Stimulated activated CD4-positive, alpha-beta T cell treated with anti-CD3 and anti-CD28 coated beads, Interleukin-2, amount 100 ng/mL, for 4 hours (primary cell): Measurements from ENCODE around the gene ARID5A.
A peak's percentile ranks its signal among the peaks of the same experiment; 100 is the strongest.

Source experiments
- DNase-seq: peaks from one replicate; pipeline ENCODE4 v3.0.0-alpha.2; 2020; ENCODE audit warnings: low read depth

ARID5A gene

DNA sequence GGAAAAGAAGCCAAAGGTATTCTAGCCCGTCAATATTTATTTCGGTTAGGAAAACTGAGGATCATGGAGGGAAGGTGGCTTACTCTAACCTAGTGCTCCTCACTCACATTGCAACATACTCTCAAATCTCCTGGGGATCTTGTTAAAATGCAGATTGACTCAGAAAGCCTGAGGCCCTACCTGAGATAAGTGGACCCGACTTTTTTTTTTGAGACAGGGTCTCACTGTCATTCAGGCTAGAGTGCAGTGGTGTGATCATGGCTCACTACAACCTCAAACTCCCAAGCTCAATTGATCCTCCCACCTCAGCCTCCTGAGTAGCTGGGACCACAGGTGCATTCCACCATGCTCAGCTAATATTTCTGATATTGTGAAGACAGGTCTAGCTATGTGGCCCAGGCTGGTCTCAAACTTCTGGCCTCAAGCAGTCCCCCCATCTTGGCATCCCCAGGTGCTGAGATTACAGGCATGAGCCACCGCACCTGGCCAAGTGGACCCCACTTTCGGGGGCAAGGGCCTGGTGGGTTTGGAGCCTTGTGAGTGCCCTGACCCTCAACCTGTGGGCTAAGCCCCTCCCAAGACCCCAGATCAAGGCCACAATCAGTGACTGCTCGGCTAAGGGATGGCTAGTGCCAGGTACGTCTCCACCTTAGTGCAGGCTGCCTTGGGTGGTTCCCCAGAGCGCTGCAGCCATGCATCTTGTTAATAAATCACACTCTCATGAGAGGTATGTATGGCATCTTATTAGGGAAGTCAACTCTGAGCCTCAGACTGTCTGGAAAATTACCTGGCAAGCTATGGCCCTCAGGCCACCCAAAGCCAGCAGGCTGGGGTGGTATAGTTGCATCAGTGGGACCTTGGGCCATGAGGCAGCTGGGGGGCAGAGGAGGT, 30.3 kb upstream of the ARID5A start:
- DNase-seq: no peak

DNA sequence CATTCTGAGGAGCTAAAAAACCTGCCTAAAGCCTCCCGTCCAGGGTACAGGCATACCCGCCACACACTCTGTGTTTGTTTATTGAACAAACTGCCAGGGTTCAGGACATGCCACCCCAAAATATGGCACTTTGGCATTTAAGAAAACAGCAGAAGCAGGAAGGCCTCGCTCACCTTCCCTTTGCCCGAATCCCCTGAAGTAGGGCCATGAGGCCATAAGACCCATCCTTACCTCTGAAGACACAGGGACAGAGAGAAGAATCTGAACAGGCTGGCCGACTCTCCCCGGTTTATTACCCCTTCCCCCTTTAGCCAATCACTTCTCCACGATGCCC, 29.7 kb upstream of the ARID5A start:
- DNase-seq: no peak

DNA sequence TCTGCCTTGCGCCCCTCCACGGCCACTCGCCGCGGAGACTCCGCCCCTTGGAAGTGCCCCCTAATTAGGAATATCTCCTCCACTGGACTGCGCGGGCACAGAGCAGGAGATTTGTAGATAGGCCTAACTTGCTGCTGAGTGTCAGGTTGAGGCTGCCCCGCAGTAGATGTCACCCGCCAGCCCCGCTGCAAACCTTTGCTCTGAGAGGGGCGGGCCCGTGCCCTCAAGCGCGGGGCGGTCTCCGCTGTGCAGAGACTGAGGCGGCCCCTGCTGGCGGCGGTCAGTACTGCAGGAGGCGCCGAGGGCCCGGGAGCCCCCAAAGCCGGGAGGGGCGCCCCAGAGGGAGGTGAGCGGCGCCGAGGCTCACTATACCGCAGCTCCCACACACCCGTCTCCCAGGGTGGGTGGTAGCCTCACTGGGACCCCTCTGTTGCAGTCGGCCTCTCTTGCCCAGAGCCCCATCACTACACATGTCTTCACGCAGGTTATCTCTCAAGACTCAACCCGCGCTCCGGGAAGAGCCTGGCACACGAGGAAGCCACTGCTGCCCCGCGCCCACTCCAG, 28.5 kb upstream of the ARID5A start:
- peak; percentile 83 for DNase-seq

DNA sequence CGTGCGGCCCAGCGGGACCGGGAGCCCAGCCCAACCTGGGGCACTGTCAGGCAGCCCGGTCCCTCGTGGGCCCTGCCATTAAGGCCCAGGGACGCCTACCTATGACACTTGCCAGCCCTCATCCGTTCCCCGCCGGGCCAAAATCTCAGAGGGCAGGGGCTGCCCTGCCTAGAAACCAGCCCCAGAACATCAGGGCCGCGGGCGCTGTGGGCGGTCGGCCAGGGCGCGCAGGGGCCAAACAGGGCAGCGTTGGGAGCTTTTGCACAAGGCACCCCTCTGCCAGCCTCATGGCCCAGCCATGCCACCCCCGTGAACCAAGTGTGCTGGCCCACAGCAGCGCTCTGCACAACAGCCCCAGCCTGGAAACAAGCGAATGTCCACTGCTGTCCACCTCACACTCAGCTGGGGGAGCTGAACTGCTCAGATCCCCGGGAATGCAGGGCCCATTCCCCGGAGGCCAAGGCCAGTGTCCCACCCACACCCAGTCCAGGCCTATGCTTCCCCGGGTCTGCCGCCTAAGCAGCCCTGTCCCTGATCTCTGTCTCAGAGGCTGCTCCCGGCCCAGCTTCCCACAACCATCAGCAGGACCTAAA, 27.9 kb upstream of the ARID5A start:
- DNase-seq: no peak

DNA sequence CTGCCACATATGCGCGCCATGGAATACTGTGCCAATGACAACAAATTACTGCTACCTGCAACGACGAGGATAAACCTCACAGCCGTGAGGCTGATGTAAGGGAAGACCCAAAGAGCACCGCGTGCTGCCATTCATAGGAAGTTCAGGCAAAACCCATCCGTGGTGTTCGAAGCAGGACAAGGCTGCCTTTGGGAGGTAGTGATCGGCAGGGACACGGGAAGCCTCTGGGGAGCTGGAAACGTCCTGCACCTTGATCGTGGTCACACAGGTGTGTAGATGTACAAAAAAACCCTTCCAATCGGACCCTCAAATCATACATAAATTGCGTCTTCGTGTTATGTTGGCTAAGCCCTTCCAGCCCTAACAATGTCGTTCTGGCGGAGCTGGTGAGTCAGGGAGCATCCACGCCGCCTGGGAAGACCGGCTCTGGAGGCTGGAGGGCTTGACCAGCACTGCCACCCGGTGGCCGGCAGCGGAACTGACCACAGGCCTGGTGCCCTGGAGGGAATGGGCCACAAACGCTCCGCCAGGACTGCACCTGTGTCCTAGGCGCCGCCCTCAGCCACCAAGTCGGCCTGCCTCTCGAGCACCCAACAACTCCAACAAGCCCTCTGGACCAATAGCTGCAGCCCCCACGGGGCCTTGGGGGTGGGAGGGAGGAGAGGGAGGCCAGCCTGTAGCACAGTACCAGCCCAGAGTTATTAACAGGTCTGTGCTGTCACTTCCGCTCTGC, 27.3 kb upstream of the ARID5A start:
- peak; percentile 23 for DNase-seq

DNA sequence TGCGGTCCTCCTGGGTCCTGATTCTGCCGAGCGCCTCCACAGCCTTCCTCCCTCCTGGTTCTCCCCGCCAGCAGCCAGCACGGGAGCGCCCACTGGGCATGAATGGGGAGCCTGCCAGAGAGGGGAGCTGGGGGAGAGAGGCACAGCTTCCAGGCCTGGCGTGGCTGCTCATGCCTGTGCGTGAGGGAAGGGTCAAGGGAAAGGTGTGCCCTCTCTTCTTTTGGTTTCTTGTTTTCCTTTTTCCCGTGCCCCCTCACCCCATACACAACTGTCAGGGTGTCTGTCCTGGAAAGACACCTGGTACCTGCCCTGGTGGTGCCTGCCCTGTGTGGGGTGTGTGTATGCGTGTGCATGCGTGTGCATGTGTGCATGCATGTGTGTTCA, 26.7 kb upstream of the ARID5A start:
- DNase-seq: no peak

DNA sequence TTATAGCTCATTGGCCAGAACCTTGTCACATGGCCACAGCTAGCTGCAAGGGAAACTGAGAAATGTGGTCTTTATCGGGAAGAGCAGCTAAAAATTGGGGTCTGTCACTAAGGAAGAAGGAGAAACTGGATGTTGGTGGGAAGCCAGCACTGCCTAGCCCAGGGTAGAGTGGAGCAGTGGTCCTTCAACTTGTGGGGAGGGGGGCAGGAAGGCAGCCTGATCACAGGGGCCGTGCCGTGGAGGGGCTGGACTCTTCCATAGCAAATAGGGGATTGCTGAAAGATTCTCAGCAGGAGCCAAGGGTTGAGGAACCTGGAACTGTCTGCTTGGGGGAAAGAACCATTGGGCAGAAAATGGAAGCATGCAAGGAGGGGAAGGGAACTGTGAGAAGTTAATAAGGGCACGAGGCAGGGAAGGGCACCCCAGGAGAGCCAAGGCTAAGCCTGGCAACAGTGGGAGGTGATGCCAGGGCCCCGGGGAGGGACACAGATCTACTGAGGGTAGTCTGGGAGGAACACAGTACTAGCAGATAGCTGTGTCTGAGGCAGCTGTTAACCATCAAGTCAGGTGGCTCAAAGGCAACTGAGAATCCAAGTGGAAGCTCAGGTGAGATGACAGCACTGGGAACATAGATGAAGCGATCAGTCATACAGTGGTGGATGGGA, 25.5 kb upstream of the ARID5A start:
- DNase-seq: no peak

DNA sequence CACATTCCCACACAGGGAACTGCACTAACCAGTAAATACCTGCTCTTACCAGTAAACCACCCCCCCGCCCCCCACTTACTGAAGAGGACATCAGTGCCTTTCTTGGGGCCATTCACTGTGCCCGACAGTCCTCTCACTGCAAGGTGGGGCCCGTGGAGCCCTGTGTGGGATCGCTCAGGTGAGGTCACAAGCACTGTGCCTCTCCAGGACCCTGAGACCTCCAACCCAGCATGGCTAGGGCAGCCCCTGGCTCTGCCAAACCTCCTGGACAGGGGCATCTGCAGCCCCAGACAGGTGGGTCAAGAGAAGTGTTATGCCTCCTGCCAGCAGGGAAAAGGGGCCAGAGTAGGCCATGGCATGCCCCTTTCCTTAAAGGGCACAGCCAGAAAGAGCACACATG, 24.7 kb upstream of the ARID5A start:
- DNase-seq: no peak

DNA sequence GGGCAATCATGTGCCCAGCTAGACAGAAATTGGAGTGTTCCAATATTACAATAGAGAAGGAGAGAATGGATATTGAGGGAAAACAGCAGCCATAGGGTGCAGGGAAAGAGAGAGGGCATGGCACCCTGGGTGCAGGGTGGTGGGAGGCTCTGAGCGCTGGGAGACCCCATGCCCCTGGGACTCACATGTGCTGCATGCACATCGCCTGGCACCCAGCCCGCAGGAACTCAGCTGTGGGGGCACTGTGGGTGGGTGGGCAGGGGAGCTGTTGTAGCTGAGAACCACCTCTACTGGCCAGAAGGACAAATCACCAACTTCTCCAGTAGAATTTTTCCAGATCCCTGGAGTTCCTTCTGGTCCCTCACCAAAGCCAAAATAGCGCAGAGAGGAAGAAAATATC, 24.2 kb upstream of the ARID5A start:
- DNase-seq: no peak

DNA sequence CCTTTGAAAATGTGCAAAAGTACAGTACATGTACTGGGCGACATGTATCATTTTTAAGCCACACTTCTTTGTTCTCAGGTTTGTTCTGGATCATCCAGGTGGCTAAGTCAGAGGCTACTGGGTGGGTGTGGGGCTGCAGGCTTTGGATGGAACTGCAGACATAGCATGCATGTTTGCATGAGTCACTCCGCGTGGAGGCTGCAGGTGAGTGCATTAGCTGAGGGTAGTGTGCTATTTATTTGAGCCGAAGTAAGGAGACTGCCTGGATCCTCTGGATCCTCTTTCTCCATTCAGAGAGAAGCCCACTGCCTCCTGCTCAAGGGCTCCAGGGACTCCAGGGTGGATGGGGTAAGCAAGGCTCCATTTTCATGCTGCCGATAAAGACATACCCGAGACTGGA, 22.0 kb upstream of the ARID5A start:
- DNase-seq: no peak

DNA sequence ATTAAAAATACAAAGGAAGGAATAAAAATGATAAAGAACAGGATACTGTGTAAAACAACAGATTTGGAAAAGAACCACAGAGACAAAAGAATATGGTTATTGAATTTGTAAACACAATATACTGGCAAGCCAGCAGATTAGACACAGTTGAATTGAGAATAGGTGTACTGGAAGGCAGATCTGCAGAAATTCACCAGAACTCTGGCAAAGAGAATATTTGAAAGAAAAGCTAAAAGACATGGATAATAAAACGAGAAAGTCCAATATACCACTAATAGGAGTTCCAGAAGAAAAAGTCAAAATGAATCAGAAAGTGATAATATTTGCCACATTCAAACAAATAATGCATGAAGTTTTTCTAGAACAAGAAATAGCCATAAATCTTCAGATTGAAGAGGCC, 19.5 kb upstream of the ARID5A start:
- DNase-seq: no peak

DNA sequence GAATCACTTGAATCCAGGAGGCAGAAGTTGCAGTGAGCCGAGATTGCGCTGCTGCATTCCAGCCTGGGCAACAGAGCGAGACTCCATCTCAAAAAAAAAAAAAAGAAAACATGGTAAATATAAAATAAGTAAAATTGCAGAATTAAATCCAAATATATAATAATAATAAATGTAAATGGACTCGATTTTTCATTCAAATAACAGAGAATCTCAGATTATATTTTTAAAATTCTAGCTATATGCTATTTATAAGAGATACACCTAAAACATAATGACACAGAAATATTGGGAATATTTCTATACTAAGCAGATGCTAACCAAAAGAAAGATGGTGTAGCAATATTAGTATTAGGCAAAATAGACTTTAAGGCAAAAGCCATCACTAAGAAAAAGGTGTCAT, 16.3 kb upstream of the ARID5A start:
- DNase-seq: no peak

DNA sequence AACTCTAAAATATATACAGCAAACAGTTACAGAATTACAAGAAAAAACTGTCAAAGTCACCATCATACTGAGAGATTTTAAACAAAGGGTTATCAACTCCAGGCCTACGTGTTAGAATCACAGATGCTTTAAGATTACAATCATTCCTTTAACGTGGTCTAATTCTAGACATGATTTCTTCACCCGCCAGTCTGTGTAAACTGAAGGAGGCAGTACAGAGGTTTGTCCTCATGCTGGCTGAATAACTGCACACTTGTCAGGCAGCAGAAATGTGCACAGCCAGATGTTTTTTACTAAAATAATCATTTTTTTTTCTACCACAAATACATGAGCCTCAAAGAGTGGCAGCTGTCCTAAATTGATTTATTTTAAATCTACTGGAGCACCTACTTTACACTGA, 15.9 kb upstream of the ARID5A start:
- DNase-seq: no peak

DNA sequence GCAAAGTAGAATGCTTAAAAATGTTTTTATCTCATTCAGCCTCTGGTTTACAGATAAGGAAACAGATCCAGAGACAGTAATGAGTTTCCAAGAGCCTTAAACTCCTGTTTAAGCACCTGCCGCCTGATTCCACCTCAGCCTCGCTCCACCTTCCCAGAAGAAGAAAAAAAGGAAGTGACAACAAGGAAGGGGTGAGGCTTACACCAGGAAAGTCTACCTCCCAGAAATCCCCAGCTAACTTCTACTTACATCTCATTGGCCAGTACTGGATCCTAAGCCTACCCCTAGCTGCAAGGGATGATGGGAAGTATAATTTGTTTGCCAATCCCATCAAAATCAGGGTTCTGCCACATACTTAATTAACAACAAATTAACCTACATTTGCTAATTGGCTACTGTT, 15.3 kb upstream of the ARID5A start:
- DNase-seq: no peak

DNA sequence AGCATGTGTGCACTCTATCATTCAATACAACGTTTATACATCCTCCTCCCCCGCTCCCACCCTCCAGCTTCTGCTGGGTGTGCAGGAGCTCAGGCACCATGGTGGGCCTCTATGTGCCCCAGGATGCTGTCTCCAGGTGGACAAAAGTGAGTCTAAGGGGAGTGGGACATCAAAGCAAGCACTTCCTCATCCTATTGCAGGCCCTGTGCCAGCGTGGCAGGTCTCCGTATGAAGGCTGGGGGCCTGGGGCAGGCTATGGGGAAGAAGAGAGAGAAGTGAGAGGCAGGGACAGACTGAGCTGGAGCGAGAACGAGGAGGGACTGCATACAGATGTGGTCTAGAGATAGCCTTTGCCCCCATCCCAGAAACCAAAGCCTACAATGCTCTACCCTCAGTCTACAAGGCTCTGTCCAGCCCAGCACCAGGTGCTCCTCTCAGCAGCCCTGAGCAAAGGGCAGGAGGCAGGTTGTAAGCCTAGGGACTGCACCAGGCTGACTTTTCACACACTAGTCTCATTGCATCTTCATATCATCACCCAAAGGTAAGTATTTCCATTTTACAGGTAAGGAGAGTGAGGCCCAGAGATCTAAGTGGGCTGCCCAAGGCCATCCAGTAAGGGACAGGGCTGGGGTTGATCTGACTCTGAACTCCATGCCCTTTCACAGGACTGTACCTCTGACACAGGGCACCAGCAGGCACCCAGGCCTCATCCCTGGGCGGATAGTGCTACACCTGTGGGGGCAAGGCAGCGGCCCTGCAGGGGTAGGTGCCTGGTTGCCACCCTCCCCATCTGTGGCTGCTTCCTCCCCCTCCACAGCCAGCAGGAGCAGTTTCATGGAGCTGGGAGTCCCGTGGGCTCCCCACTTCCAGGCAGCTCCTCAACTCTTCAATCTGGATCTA, 14.0 kb upstream of the ARID5A start:
- DNase-seq: no peak

DNA sequence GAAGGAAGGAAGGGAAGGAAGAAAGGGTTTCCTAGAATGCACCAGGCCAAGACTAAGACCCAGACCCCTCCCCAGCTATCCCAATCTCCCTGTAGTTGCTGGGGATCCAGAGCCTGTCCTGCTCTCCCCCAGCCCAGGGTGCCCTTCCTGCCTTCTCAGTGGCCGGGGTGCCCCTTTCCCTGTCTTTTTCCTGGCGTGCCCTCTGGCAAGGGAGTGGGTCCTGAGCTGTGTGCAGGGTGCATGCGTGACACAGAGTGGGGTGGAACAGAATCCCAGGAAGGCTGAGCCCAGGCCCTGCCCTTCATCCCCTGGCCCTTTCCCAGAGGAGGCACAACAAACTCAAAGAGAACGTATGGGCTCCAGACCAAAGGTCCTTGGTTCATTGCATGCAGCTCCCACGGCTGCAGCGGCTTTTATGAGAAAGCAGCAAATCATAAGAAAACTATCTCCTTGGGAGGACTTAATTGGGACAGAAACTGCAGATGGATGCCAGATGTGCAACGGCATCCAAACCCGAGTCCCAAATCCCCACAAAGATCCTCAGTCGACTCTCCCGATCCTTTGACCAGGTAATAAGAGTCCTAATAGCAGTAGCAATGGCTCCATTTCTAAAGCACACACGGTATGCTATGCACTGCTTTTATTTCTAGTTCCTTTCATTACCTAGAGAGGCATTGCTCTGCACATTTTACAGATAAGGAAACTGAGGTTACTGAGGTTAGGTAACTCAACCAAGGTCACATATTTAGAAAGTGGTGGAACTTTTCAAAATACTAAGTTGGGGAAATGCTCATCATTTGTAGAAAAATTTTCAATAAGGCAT, 12.7 kb upstream of the ARID5A start:
- no peak for DNase-seq

DNA sequence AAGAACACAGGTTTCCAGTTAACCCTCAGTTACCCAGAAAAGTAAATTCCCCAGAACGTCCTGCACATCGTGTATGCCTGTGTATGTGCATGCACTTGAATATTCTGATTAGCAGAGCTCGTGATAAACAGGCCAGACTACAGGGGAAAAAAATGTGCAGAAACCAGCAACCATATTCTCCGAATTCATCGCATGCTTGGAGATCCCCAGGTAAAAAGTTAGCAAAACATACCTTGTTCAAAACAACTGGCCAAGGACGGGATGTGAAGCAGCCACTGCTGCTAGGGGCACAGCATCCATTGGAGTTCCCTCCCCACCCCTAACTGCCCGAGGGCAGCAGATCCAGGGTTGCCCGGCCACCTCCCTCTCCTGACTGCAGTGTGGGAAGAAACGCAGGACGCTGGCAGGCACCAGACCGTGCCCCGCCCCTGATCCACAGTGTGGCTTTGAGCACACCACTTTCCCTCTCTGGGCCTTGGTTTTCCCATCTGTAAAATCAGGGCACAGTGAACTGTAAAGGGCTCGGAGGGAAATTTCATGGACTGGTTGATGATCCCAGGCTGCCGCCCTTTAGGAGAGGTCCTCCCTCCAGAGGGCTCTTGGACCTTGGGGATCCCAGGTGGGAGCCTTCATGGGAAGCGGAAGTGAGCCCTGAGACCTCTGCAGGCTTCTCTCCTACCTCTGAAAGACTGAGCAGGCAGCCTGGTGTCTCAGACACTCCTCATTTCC, 11.9 kb upstream of the ARID5A start:
- no peak for DNase-seq

DNA sequence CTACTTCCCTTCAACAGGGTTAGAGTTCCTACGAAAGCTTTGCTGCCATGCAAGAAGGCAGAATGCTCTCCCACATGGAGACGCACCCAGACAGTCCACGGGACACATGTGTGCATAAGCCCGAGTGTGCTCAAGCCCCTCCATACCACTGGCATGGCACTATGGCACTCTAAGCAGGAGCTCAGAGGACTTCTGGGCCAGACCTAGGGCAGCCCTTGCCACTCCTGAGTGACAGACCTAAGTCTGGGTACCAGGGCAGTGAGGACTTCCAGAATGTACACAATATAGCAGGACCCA, 11.4 kb upstream of the ARID5A start:
- no peak for DNase-seq

DNA sequence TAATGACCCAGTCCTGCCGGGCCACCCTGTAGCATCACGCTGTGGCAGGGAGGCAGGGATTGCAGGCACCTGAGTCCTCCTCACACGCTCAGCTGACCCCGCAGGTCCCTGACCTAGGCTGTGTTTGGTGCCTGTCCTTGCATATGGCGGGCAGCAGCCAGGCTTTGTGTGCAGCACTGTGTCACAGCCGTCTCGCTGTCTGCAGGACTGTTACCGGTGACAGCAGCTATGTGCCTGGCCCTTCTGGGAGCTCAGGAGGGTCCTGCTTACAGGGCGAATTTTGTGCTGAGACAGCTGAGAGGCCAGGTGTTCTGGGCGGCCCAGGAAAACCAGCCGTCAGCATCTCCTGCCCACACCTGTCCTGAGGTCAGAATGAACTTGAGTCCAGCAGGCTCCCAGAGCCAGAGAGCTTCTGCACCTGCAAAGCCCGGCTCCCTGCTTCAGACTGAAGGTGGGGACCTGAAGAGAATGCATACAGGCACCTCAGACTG, 10.4 kb upstream of the ARID5A start:
- no peak for DNase-seq
